ENCODE data around the gene ANKRD49.

GRCh38 chr11:94513091-94513490 lies 19.3 kb downstream of the ANKRD49 start:
- TF ChIP-seq CTCF (IDR thresholded peaks at IDR 0.05): no peak
- no peak for TF ChIP-seq ZFX (IDR thresholded peaks at IDR 0.05; ENCODE audit: borderline replicate concordance)

All from 22Rv1 (cell line).